Panc1 (cell line): Measurements from ENCODE around the gene GFY. TPM values are rescaled to one million over a fixed set of nuclear protein-coding genes. Genes with fewer than 3 reads are reported as not detected.

Source experiments
- ATAC-seq: fragments of 200-7000 bp; cut with Tn5 transposase; 2 replicates; pipeline ENCODE4 v1.9.1; 2020; ENCODE audit warnings: mild to moderate bottlenecking, moderate library complexity
- BruUV-seq: library from RNA; stranded (reverse); fragments of 400-500 nt; replicated peaks from 2 replicates; lab custom pipeline; 2021; lab: Mats Ljungman, UMichigan
- CTCF ChIA-PET: fragments of 300-600 bp; sonication (Branson Sonifier 250); formaldehyde crosslinking; loops from one replicate; lab custom pipeline; 2022; ENCODE audit warnings: antibody characterized with exemption; lab: Charles Lee
- POLR2A ChIA-PET: fragments of 300-600 bp; sonication (Branson Sonifier 250); formaldehyde crosslinking; loops from one replicate; lab custom pipeline; 2022; ENCODE audit warnings: antibody characterized with exemption; lab: Charles Lee
- DNase-seq: peaks from one replicate; pipeline ENCODE4 v3.0.0-alpha.2; 2010; ENCODE audit warnings: low read depth, low spot score
- H3K27ac ChIP-seq: 2 replicates; pipeline ENCODE4 v1.5.1; 2011; ENCODE audit warnings: mild to moderate bottlenecking, low read length, inconsistent platforms
- H3K27me3 ChIP-seq: fragments of 200-500 bp; sonication (Bioruptor generic); 2 replicates; pipeline ENCODE4 v1.6.0; 2014; ENCODE audit warnings: low read length, inconsistent platforms; ENCODE audit not compliant: control insufficient read depth, insufficient read depth
- H3K36me3 ChIP-seq: fragments of 200-500 bp; sonication (Bioruptor generic); 2 replicates; pipeline ENCODE4 v1.5.1; 2014; ENCODE audit warnings: inconsistent platforms, mild to moderate bottlenecking, low read length, moderate library complexity; ENCODE audit not compliant: control insufficient read depth, insufficient read depth
- H3K4me1 ChIP-seq: 2 replicates; pipeline ENCODE4 v1.5.1; 2011; ENCODE audit warnings: inconsistent platforms, mild to moderate bottlenecking, low read length, moderate library complexity; ENCODE audit not compliant: control insufficient read depth, insufficient read depth
- H3K4me3 ChIP-seq, 2 experiments: 2 replicates each; pipeline ENCODE4 v1.5.1; 2011 to 2012; ENCODE audit warnings: low read depth in 2 of 2, low read length in 2 of 2, mild to moderate bottlenecking in 2 of 2, inconsistent platforms in 1 of 2, moderate library complexity in 1 of 2
- H3K9me3 ChIP-seq: fragments of 200-500 bp; sonication (Bioruptor generic); 2 replicates; pipeline ENCODE4 v1.5.1; 2014; ENCODE audit warnings: low read depth, mild to moderate bottlenecking, inconsistent platforms, low read length, moderate library complexity; ENCODE audit not compliant: control insufficient read depth, insufficient read depth
- CTCF ChIP-seq: fragments of 450-650 bp; IDR thresholded peaks from 2 replicates; pipeline ENCODE4 v1.5.1; 2017; ENCODE audit warnings: mild to moderate bottlenecking
- POLR2AphosphoS5 ChIP-seq: IDR thresholded peaks from 2 replicates; pipeline ENCODE4 v1.6.1; 2012; ENCODE audit warnings: mild to moderate bottlenecking, low read depth, low read length, moderate library complexity
- REST ChIP-seq, 2 experiments: IDR thresholded peaks; 2 replicates each; pipeline ENCODE4 v1.6.1; 2011 to 2012; ENCODE audit warnings: low read depth in 2 of 2, control low read depth in 1 of 2, low read length in 1 of 2, mild to moderate bottlenecking in 1 of 2, moderate library complexity in 1 of 2; ENCODE audit not compliant: insufficient read depth in 1 of 2
- SIN3A ChIP-seq: IDR thresholded peaks from 2 replicates; pipeline ENCODE4 v1.6.1; 2012; ENCODE audit warnings: low read depth, mild to moderate bottlenecking, low read length, moderate library complexity, borderline replicate concordance; ENCODE audit not compliant: insufficient read depth
- TCF7L2 ChIP-seq: IDR thresholded peaks from 2 replicates; pipeline ENCODE4 v1.6.1; 2011; ENCODE audit warnings: mild to moderate bottlenecking, low read depth, low read length, inconsistent platforms
- in situ Hi-C: cut with HindIII; loops from 2 replicates; pipeline ENCODE4 v1.10.0; 2016; ENCODE audit warnings: low sequenced_read_pairs, low pct_unique_long_range_greater_than_20kb
- intact Hi-C: fragments of 100-400 bp; cut with micrococcal nuclease; formaldehyde crosslinking; loops from one replicate; pipeline ENCODE4 v1.10.0; 2022; ENCODE audit not compliant: unreplicated experiment
- total RNA-seq: library from RNA; stranded (reverse); gene quantifications from one replicate; pipeline ENCODE4 v1.2.1, GENCODE V29; 2021; ENCODE audit not compliant: unreplicated experiment

GFY gene
- total RNA-seq, 1 experiment from 2014 or later, result not detected

GRCh38 chr19:49453013-49453756, 28.0 kb downstream of the GFY start, which contains the start of gene ALDH16A1:
TSS of gene ALDH16A1 (plus strand) at chr19:49453225. CDS start at chr19:49453332, 107 bp downstream.
- POLR2A ChIA-PET, result interaction anchor here (0.6 kb wide), 2 partner anchors 83 to 222 kb away, joined by 3 to 4 read pairs; no protein-coding TSS in a partner anchor
- intact Hi-C loops, result no loop called here
- ATAC-seq (peak; percentile 95), DNase-seq (peak; percentile 75)
- H3K9me3 ChIP-seq, result no peaks in the 10 kb centered on the region
- TF ChIP-seq SIN3A (no peak), POLR2AphosphoS5 (peak; percentile 87), CTCF (no peak)
- no TSS peak for BruUV-seq
- no peaks in the 10 kb centered on the region; the same call in 1 of the 2 replicates for H3K36me3 ChIP-seq
- CTCF ChIA-PET, result interaction anchor here (0.6 kb wide), 3 partner anchors 74 to 308 kb away, joined by 3 to 6 read pairs (median 3); partner anchors contain the start of genes RCN3 and SCAF1
- in situ Hi-C loops, result no loop called here
- no peaks in the 10 kb centered on the region; the same call in 1 of the 2 replicates for H3K4me1 ChIP-seq
- no peaks in the 10 kb centered on the region for H3K27me3 ChIP-seq
- peak within 1 kb of the TSS; percentile 99 for H3K27ac ChIP-seq
- peak within 1 kb of the TSS; percentile 77 to 96 for H3K4me3 ChIP-seq

GRCh38 chr19:49453757-49454240, 28.6 kb downstream of the GFY start:
- BruUV-seq, result TSS peak; percentile 97
- ChIA-PET POLR2A (interaction anchor here (0.6 kb wide), 1 partner anchor 221 kb away, joined by 3 read pairs; no protein-coding TSS in a partner anchor), CTCF (interaction anchor here (0.6 kb wide), 1 partner anchor 74 kb away, joined by 3 read pairs; the partner anchor contains the start of gene RCN3)
- Histone ChIP-seq H3K4me3 (peak overlapping the region; percentile 77 to 96), H3K27ac (peak overlapping the region; percentile 99), H3K27me3 (no peaks in the 10 kb centered on the region), H3K4me1 (no peaks in the 10 kb centered on the region; the same call in 1 of the 2 replicates), H3K9me3 (no peaks in the 10 kb centered on the region), H3K36me3 (no peaks in the 10 kb centered on the region; the same call in 1 of the 2 replicates)
- DNase-seq, result no peak
- ATAC-seq, result no peak
- TF ChIP-seq CTCF (no peak), TCF7L2 (no peak), POLR2AphosphoS5 (no peak), REST (IDR thresholded peaks at IDR 0.05; ENCODE audit: insufficient read depth in 1 of 2, low read depth in 2 of 2, low read length in 1 of 2) (no peak), SIN3A (no peak)
- in situ Hi-C loops (no loop called here), intact Hi-C loops (no loop called here)
